ENCODE measurements around the gene RUBCN.

DNA sequence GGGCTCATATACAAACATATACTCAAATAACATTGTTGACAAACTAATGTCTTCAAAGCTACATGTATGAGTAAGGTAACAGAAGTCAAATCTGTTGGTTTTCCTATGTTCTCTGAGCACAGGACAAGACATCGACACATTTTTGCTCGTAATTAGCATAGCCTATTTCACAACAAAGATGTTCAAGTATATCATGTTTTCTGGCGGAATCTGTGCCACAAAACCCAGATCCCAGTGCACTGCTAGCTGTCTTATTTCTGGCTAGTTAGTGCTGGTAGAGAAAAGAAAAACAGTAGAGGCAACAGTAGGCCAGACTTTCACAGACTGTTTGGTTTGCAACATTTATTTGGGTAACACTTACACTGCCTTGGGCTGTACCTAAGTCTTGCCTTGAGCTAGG, 51.2 kb downstream of the RUBCN start:
- TF ChIP-seq, protein P1, sequence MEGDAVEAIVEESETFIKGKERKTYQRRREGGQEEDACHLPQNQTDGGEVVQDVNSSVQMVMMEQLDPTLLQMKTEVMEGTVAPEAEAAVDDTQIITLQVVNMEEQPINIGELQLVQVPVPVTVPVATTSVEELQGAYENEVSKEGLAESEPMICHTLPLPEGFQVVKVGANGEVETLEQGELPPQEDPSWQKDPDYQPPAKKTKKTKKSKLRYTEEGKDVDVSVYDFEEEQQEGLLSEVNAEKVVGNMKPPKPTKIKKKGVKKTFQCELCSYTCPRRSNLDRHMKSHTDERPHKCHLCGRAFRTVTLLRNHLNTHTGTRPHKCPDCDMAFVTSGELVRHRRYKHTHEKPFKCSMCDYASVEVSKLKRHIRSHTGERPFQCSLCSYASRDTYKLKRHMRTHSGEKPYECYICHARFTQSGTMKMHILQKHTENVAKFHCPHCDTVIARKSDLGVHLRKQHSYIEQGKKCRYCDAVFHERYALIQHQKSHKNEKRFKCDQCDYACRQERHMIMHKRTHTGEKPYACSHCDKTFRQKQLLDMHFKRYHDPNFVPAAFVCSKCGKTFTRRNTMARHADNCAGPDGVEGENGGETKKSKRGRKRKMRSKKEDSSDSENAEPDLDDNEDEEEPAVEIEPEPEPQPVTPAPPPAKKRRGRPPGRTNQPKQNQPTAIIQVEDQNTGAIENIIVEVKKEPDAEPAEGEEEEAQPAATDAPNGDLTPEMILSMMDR (IDR thresholded peaks at IDR 0.05; ENCODE audit: insufficient read depth, low read depth, low read length) = no peak
- TF ChIP-seq EZH2 (IDR thresholded peaks at IDR 0.05; ENCODE audit: insufficient read depth, low read length) = no peak

All from astrocyte (in vitro differentiated cells and primary cell).